Prostate gland (tissue), 2 donors: ENCODE results near the gene ABHD5. TPM values are rescaled to one million over a fixed set of nuclear protein-coding genes. Genes with fewer than 3 reads are reported as not detected.

Experiments used
- DNase-seq: peaks from one replicate; pipeline ENCODE4 v3.0.0-alpha.2; 2019; ENCODE audit warnings: low spot score
- H3K27ac ChIP-seq, 2 donors: fragments of 200-600 bp; sonication (generic); 2 replicates each; pipeline ENCODE4 v1.5.1; 2017 to 2019
- H3K27me3 ChIP-seq: fragments of 200-600 bp; sonication (generic); replicated peaks from 2 replicates; pipeline ENCODE4 v1.5.1; 2019; ENCODE audit not compliant: insufficient read depth
- H3K36me3 ChIP-seq, 2 donors: fragments of 200-600 bp; sonication (generic); 1 replicate in 1 of 2; 2 replicates in 1 of 2; pipeline versions ENCODE4 v1.5.1 to v1.8.1; 2017 to 2019
- H3K4me1 ChIP-seq: fragments of 200-600 bp; sonication (generic); replicated peaks from 2 replicates; pipeline ENCODE4 v1.5.1; 2019
- H3K4me3 ChIP-seq, 2 donors: fragments of 200-600 bp; sonication (generic); 2 replicates each; pipeline ENCODE4 v1.5.1; 2017 to 2019
- H3K9me3 ChIP-seq: fragments of 200-600 bp; sonication (generic); 2 replicates; pipeline ENCODE4 v1.5.1; 2017
- POLR2A ChIP-seq: fragments of 450-650 bp; IDR thresholded peaks from one replicate; pipeline ENCODE4 v1.6.1; 2016; ENCODE audit warnings: antibody characterized with exemption, mild to moderate bottlenecking
- POLR2AphosphoS5 ChIP-seq: sonication (generic); formaldehyde crosslinking; IDR thresholded peaks from one replicate; pipeline ENCODE4 v1.6.1; 2017; ENCODE audit warnings: antibody characterized with exemption
- WGBS: methylation state at CpG from one replicate; pipeline ENCODE4 v1.1.5; 2018; 5-methylcytosine and 5-hydroxymethylcytosine counted together
- intact Hi-C: fragments of 100-400 bp; cut with DNase I; formaldehyde crosslinking; loops from one replicate; pipeline ENCODE4 v1.14.2; 2022
- total RNA-seq, 2 donors: library from RNA; depleted of rRNA; stranded (reverse); fragments of >200 nt; gene quantifications; one replicate each; pipeline ENCODE4 v1.1.0, GENCODE V29; 2016
- TF ChIP-seq, protein P1 (sequence below), 4 experiments: fragments of 200-600 bp in 2 of 4; fragments of 450-650 bp in 2 of 4; sonication (generic) in 2 of 4; IDR thresholded peaks; 1 replicate in 3 of 4; 2 replicates in 1 of 4; pipeline ENCODE4 v1.5.1; 2016 to 2019; ENCODE audit warnings: antibody characterized with exemption in 4 of 4, mild to moderate bottlenecking in 2 of 4, moderate library complexity in 2 of 4

Gene ABHD5
- total RNA-seq, 2 donors from 2014 or later = 10.7 to 20.6 TPM

DNA sequence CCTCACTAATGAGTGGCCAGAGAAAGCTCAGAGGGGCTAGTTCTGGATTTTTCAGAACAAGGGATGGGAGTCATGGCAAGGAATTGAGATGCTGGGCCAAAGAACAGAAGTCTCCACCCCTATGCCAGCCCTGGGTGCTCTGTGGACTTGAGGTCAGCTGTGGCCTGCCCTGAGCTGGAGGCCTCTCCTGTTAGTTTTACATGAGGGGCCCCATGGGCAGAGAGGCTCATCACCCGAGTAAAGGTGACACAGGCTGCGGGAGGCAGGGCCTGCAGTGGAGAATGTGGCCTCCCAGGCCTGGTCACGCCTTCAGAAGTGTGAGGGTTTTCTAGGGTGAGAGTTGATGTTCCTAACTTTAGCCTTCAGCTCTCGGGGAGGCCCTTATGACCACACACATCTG is 44.9 kb downstream of the ABHD5 start:
- H3K4me1 ChIP-seq = no peaks in the 10 kb centered on the region
- H3K9me3 ChIP-seq = no peaks in the 10 kb centered on the region
- intact Hi-C loops = no loop called here
- 90% methylated on average over 4 of the region's 4 CpGs for WGBS
- TF ChIP-seq POLR2AphosphoS5 (no peak), POLR2A (no peak)
- TF ChIP-seq, protein P1, sequence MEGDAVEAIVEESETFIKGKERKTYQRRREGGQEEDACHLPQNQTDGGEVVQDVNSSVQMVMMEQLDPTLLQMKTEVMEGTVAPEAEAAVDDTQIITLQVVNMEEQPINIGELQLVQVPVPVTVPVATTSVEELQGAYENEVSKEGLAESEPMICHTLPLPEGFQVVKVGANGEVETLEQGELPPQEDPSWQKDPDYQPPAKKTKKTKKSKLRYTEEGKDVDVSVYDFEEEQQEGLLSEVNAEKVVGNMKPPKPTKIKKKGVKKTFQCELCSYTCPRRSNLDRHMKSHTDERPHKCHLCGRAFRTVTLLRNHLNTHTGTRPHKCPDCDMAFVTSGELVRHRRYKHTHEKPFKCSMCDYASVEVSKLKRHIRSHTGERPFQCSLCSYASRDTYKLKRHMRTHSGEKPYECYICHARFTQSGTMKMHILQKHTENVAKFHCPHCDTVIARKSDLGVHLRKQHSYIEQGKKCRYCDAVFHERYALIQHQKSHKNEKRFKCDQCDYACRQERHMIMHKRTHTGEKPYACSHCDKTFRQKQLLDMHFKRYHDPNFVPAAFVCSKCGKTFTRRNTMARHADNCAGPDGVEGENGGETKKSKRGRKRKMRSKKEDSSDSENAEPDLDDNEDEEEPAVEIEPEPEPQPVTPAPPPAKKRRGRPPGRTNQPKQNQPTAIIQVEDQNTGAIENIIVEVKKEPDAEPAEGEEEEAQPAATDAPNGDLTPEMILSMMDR (IDR thresholded peaks at IDR 0.05) = no peak
- no peaks in the 10 kb centered on the region for H3K36me3 ChIP-seq
- no peak for DNase-seq
- no peak overlapping the region for H3K27ac ChIP-seq
- H3K27me3 ChIP-seq = no peaks in the 10 kb centered on the region
- H3K4me3 ChIP-seq = no peak overlapping the region

DNA sequence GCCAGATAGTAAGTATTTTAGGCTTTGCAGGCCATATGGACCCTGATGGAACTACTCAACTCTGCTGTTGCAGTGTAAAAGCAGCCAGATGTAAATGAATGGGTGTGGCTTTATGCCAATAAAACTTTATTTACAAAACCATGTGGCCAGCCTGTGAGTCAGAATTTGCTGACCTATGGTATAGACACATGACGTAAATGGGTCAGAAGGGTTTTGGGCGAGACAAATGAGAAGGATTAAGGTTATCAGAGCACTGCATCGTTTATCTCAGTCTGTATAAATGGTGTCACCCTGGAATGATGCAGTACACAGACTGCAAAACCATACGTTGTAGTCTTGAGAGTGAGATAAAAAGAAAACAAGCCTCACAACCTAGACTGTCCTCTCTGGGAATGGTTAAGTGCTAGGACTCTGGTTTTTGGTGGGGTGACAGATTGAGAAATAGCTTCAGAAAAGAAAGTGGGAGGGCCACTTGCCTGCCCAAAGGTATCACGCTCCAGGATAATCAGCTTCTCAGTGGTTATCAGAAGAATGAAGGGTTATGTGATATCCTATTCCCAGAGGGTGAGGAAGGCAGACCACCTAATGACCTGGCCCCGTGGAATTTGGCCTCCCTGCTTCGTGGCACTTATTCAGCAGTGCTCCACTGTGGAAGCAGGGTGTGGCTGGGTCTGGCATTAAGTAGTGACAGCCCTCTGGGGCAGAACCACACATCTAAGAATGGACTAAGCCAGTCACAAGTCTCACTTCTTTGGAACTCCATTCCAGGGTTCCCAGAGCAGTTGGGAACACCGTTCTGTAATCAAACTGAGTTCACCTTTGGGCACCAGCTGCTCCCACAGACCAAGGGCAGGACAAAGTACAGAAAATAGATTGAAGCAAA is 46.1 kb downstream of the ABHD5 start:
- TF ChIP-seq POLR2AphosphoS5 = no peak
- no peak for TF ChIP-seq POLR2A
- TF ChIP-seq, protein P1 (IDR thresholded peaks at IDR 0.05) = no peak
- Histone ChIP-seq H3K4me1 (no peaks in the 10 kb centered on the region), H3K27me3 (no peaks in the 10 kb centered on the region), H3K27ac (no peak overlapping the region), H3K4me3 (no peak overlapping the region), H3K9me3 (no peaks in the 10 kb centered on the region), H3K36me3 (no peaks in the 10 kb centered on the region)
- 82% methylated on average over 8 of the region's 8 CpGs for WGBS
- DNase-seq = no peak
- intact Hi-C loops = no loop called here

DNA sequence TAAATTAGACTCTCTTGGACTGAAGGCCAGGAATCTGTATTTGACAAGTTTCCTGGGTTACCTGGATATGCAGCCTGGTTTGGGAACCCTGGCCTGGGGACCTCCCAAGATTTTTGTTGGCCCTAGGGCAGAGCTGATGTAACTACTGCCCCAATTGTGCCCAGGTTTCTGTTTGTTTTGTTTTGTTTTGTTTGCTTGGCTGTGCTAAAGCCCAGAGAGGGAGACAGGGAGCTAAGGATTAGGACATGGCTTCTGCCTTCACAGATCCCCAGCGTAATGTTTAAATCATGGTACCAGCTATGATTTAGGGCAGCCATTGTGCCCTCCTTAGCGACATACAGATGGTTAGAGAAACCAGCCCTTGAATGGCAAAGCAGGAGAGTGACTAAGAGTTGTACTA is 47.6 kb downstream of the ABHD5 start:
- intact Hi-C loops = no loop called here
- H3K36me3 ChIP-seq = no peaks in the 10 kb centered on the region
- DNase-seq = no peak

DNA sequence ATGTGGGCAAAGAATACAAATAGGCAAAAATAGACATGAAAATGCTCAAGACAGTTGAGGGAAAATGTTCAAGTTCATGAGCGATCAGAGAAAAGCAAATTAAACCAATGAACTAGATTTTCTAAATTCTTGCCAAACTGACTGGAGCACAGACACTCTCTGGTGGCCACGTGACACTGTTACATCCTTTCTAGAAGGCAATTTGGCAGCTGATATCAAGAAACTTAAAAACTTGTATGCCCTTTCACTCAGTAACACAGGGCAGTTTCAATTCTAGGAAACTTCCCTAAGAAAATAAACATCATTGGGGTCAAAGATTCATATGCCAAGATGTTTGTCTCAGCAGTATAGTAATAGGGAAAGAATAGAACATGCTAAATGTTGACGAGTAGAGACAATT is 52.2 kb downstream of the ABHD5 start:
- TF ChIP-seq POLR2AphosphoS5 (no peak), POLR2A (no peak)
- TF ChIP-seq, protein P1 (IDR thresholded peaks at IDR 0.05) = no peak
- no peaks in the 10 kb centered on the region for H3K9me3 ChIP-seq
- no peak for DNase-seq
- 35% methylated on average over 3 of the region's 3 CpGs for WGBS
- no peak overlapping the region for H3K4me3 ChIP-seq
- H3K27ac ChIP-seq = no peak overlapping the region
- intact Hi-C loops = no loop called here
- H3K4me1 ChIP-seq = no peaks in the 10 kb centered on the region
- H3K36me3 ChIP-seq = no peaks in the 10 kb centered on the region
- no peaks in the 10 kb centered on the region for H3K27me3 ChIP-seq

More for the DNA sequence above, 47.6 kb downstream of the ABHD5 start:
- H3K4me3 ChIP-seq = no peak overlapping the region
- 95% methylated on average over 2 of the region's 2 CpGs for WGBS
- H3K27me3 ChIP-seq = no peaks in the 10 kb centered on the region
- no peaks in the 10 kb centered on the region for H3K4me1 ChIP-seq
- TF ChIP-seq POLR2AphosphoS5 = no peak
- no peak for TF ChIP-seq POLR2A
- TF ChIP-seq, protein P1 (IDR thresholded peaks at IDR 0.05) = no peak
- H3K27ac ChIP-seq = no peak overlapping the region
- H3K9me3 ChIP-seq = no peaks in the 10 kb centered on the region

DNA sequence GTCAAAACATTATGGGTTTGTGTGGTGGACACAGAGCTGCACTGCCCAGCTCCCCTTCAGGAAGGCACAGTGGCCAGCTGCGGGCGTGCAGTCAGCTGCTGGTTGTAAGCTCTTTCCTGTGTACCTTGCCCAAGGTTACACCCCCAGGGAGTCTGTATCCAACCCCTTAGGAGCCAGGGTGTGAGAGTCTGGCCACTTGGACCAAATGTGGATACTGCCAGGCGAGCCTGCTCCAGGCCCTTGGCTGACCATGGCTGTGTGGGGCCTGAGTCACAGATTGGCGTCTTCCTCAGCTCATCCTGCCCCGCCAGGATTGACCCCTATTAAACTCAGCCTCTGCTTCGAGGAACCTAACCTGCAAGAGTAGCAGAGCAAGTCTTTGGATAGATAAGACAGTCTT is 56.9 kb downstream of the ABHD5 start:
- H3K27ac ChIP-seq = no peak overlapping the region
- H3K4me1 ChIP-seq = no peaks in the 10 kb centered on the region
- H3K36me3 ChIP-seq = no peaks in the 10 kb centered on the region
- DNase-seq = no peak
- H3K4me3 ChIP-seq = no peak overlapping the region
- H3K27me3 ChIP-seq = no peaks in the 10 kb centered on the region
- 60% methylated on average over 6 of the region's 6 CpGs for WGBS
- TF ChIP-seq POLR2AphosphoS5 (no peak), POLR2A (no peak)
- TF ChIP-seq, protein P1 (IDR thresholded peaks at IDR 0.05) = no peak
- intact Hi-C loops = no loop called here
- H3K9me3 ChIP-seq = no peaks in the 10 kb centered on the region
